ENCODE results near the gene ACTR2. TPM values are rescaled to one million over a fixed set of nuclear protein-coding genes. Genes with fewer than 3 reads are reported as not detected.

Gene ACTR2
- total and polyA plus RNA-seq, 10 donors, result 106 to 348 (median 193) TPM

DNA sequence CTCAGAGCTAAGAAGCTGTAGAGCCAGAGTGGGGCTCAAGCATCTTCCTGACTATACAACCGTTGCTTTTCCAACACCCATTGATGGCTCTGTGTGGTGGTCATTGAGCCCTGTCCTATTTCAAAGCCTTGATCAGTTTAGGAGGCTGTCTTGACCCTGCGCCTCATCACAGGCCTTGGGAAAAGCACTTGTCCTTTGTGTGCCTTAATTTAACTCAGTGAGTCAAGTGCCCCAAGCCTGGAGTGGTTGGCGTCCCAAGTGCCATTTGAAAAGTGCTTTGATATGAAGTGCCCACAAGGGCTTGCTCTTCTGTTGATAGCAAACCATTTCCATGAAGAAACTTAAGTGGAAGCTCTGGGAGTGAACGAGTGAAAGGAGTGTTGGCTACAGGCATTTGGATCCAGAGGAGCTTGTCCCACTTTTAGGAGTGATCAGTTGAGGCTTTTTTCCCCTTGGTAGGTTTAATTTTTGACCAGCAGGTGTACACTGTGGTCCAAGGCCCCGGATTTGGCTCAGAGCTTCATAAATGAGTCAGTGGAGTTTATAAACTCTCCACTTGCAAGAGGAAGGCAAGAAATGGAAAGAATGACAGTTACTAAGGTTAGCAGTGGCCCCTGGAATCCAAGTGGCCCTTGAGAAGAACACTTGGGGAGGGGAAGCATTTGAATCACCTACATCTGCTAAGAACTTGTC, 50.3 kb downstream of the ACTR2 start:
- Histone ChIP-seq H3K27ac (no peak overlapping the region), H3K36me3 (peaks cover 0 to 27% (median 6%) of the 10 kb centered on the region in 6 donors), H3K4me1 (peaks cover 0 to 20% (median 13%) of the 10 kb centered on the region in 6 donors), H3K9me3 (no peaks in the 10 kb centered on the region), H3K4me3 (no peak overlapping the region), H3K27me3 (replicated peaks in 1 of 7) (no peaks in the 10 kb centered on the region)
- 73 to 84% (median 79%) methylated on average over 5 of the region's 5 CpGs for WGBS, 5 donors
- no peak for DNase-seq
- TF ChIP-seq CTCF (IDR thresholded peaks at IDR 0.05 in 8 of 11, conservative IDR thresholded peaks at IDR 0.05 in 3 of 11) (no peak), POLR2A (IDR thresholded peaks at IDR 0.05) (no peak), POLR2AphosphoS5 (IDR thresholded peaks at IDR 0.05) (no peak)
- intact Hi-C loops (cut with DNase I; ENCODE audit: low total_unique reads), result no loop called here

GRCh38 chr2:65278531-65278981, 50.9 kb downstream of the ACTR2 start:
- no peak overlapping the region for H3K27ac ChIP-seq
- 42 to 56% (median 52%) methylated on average over 6 of the region's 6 CpGs for WGBS, 5 donors
- intact Hi-C loops (cut with DNase I; ENCODE audit: low total_unique reads), result no loop called here

GRCh38 chr2:65279756-65280155, 52.1 kb downstream of the ACTR2 start:
- DNase-seq, result no peak
- Histone ChIP-seq H3K27ac (no peak overlapping the region), H3K4me1 (peaks cover 0 to 20% (median 13%) of the 10 kb centered on the region in 6 donors), H3K4me3 (no peak overlapping the region), H3K36me3 (peaks cover 0 to 9% (median 0%) of the 10 kb centered on the region in 6 donors), H3K9me3 (no peaks in the 10 kb centered on the region), H3K27me3 (replicated peaks in 1 of 7) (no peaks in the 10 kb centered on the region)
- TF ChIP-seq POLR2AphosphoS5 (IDR thresholded peaks at IDR 0.05) (no peak), CTCF (IDR thresholded peaks at IDR 0.05 in 8 of 11, conservative IDR thresholded peaks at IDR 0.05 in 3 of 11) (no peak), POLR2A (IDR thresholded peaks at IDR 0.05) (no peak)
- WGBS, 5 donors, result 91 to 97% (median 95%) methylated on average over 6 of the region's 6 CpGs
- intact Hi-C loops (cut with DNase I; ENCODE audit: low total_unique reads), result no loop called here

More at GRCh38 chr2:65278531-65278981, 50.9 kb downstream of the ACTR2 start:
- Histone ChIP-seq H3K4me1 (peaks cover 0 to 20% (median 13%) of the 10 kb centered on the region in 6 donors), H3K27me3 (replicated peaks in 1 of 7) (no peaks in the 10 kb centered on the region), H3K4me3 (no peak overlapping the region), H3K36me3 (peaks cover 0 to 21% (median 2%) of the 10 kb centered on the region in 6 donors), H3K9me3 (no peaks in the 10 kb centered on the region)
- TF ChIP-seq POLR2AphosphoS5 (IDR thresholded peaks at IDR 0.05) (peak in 1 of 3 donors; percentile 29), CTCF (IDR thresholded peaks at IDR 0.05 in 8 of 11, conservative IDR thresholded peaks at IDR 0.05 in 3 of 11) (no peak)
- DNase-seq, result no peak

DNA sequence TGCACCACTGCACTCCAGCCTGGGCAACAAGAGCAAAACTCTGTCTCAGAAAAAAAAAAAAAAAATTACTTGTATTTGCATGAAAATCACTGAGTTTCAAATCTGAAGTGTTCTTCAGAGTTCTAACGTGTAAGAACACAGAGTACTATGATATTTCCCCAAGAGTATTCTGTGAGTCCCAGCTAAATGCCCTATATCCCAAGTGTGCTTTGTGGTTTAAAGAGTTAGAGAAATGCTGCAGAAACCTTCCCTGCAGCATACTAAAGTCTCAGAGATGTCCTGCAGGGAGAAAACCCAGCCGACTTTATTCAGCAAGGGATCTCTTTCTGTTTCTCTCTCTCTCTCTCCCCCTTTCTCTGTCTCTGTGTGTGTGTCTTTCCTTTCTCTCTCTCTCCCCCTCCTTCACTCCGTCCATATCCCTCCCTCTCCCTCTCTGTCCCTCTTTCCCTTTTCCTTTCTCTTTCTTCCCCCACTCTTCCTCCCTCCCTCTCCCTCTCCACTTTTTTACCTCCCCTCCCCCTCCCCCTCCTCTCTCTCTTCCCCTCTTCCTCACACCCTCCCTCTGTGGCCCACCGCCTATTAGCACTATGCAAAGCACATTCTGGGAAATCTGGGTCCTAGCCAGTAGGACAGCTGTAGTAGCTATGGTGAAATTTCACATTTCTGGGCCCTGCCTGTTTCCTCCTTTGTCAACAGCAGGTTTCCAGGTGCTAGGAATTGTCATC, 54.2 kb downstream of the ACTR2 start:
- Histone ChIP-seq H3K27ac (no peak overlapping the region), H3K9me3 (no peaks in the 10 kb centered on the region), H3K4me1 (peaks cover 0 to 16% (median 13%) of the 10 kb centered on the region in 6 donors), H3K4me3 (no peak overlapping the region), H3K27me3 (replicated peaks in 1 of 7) (no peaks in the 10 kb centered on the region), H3K36me3 (no peaks in the 10 kb centered on the region)
- intact Hi-C loops (cut with DNase I; ENCODE audit: low total_unique reads), result no loop called here
- DNase-seq, result no peak
- TF ChIP-seq POLR2A (IDR thresholded peaks at IDR 0.05) (no peak), POLR2AphosphoS5 (IDR thresholded peaks at IDR 0.05) (no peak), CTCF (IDR thresholded peaks at IDR 0.05 in 8 of 11, conservative IDR thresholded peaks at IDR 0.05 in 3 of 11) (no peak)
- WGBS, 5 donors, result 42 to 55% (median 54%) methylated on average over 4 of the region's 4 CpGs

Measured in spleen (tissue), 11 donors.